Memory B cell (primary cell): ENCODE measurements around the gene OST4.
A peak's percentile ranks its signal among the peaks of the same experiment; 100 is the strongest.

Source experiments
- ATAC-seq: fragments of 150-1000 bp; cut with Tn5 transposase; 2 replicates; pipeline ENCODE4 v1.10.0; 2021; ENCODE audit warnings: low read depth, mild to moderate bottlenecking, moderate library complexity
- DNase-seq, 2 donors: peaks; one replicate each; pipeline ENCODE4 v3.0.0; 2022; ENCODE audit warnings: low spot score in 2 of 2
- H3K27ac Mint-ChIP-seq: one replicate; pipeline ENCODE4 v1.8.0; 2022; ENCODE audit warnings: mild to moderate bottlenecking, moderate library complexity, mixed read lengths
- H3K27me3 Mint-ChIP-seq: one replicate; pipeline ENCODE4 v1.8.0; 2022; ENCODE audit warnings: mixed read lengths
- H3K36me3 Mint-ChIP-seq: one replicate; pipeline ENCODE4 v1.8.0; 2022; ENCODE audit warnings: mild to moderate bottlenecking, mixed read lengths
- H3K4me1 Mint-ChIP-seq: one replicate; pipeline ENCODE4 v1.8.0; 2022; ENCODE audit warnings: mixed read lengths
- H3K4me3 Mint-ChIP-seq: one replicate; pipeline ENCODE4 v1.8.0; 2022; ENCODE audit warnings: mild to moderate bottlenecking, moderate library complexity, mixed read lengths
- H3K9me3 Mint-ChIP-seq: one replicate; pipeline ENCODE4 v1.8.0; 2022; ENCODE audit warnings: mixed read lengths

Gene OST4

GRCh38 chr2:27086724-27087593, 15.5 kb upstream of the OST4 start, which contains the start of gene KHK:
KHK (plus strand) TSS chr2:27086772; CDS start chr2:27087260, 488 bp downstream.
- Mint-ChIP-seq H3K9me3 (no peaks in the 10 kb centered on the region), H3K27ac (peak within 1 kb of the TSS; percentile 75), H3K36me3 (no peaks in the 10 kb centered on the region), H3K27me3 (no peaks in the 10 kb centered on the region), H3K4me3 (peak within 1 kb of the TSS; percentile 92), H3K4me1 (no peaks in the 10 kb centered on the region)
- no peak for ATAC-seq
- DNase-seq, result no peak

- Mint-ChIP-seq H3K27me3 (no peaks in the 10 kb centered on the region), H3K4me3 (peak overlapping the region; percentile 92), H3K27ac (peak overlapping the region; percentile 75), H3K36me3 (no peaks in the 10 kb centered on the region), H3K9me3 (no peaks in the 10 kb centered on the region), H3K4me1 (peaks cover 5% of the 10 kb centered on the region)
- DNase-seq (peak; percentile 100), ATAC-seq (peak; percentile 93)
Measured at GRCh38 chr2:27086090-27086723, 14.8 kb upstream of the OST4 start.

- H3K4me1 Mint-ChIP-seq, result peaks cover 11% of the 10 kb centered on the region
- no peak for ATAC-seq
Measured at GRCh38 chr2:27085673-27086089, 14.2 kb upstream of the OST4 start.

GRCh38 chr2:27085062-27085672, 13.7 kb upstream of the OST4 start:
- no peak overlapping the region for H3K27ac Mint-ChIP-seq
- no peak for DNase-seq
- H3K4me1 Mint-ChIP-seq, result peaks cover 12% of the 10 kb centered on the region
- no peaks in the 10 kb centered on the region for H3K27me3 Mint-ChIP-seq
- peak overlapping the region; percentile 92 for H3K4me3 Mint-ChIP-seq
- H3K36me3 Mint-ChIP-seq, result no peaks in the 10 kb centered on the region
- no peak for ATAC-seq
- no peaks in the 10 kb centered on the region for H3K9me3 Mint-ChIP-seq

More at GRCh38 chr2:27085673-27086089, 14.2 kb upstream of the OST4 start:
- Mint-ChIP-seq H3K36me3 (no peaks in the 10 kb centered on the region), H3K9me3 (no peaks in the 10 kb centered on the region), H3K4me3 (peak overlapping the region; percentile 92), H3K27me3 (no peaks in the 10 kb centered on the region), H3K27ac (peak overlapping the region; percentile 75)
- DNase-seq, result no peak

- no peaks in the 10 kb centered on the region for H3K9me3 Mint-ChIP-seq
- no peak for ATAC-seq
- no peak overlapping the region for H3K27ac Mint-ChIP-seq
- peaks cover 13% of the 10 kb centered on the region for H3K4me1 Mint-ChIP-seq
- H3K27me3 Mint-ChIP-seq, result no peaks in the 10 kb centered on the region
- no peak overlapping the region for H3K4me3 Mint-ChIP-seq
- H3K36me3 Mint-ChIP-seq, result no peaks in the 10 kb centered on the region
- DNase-seq, result no peak
Measured at GRCh38 chr2:27084297-27085061, 13.0 kb upstream of the OST4 start.

GRCh38 chr2:27083410-27084296, 12.2 kb upstream of the OST4 start:
- no peak for ATAC-seq
- Mint-ChIP-seq H3K27ac (no peak overlapping the region), H3K4me3 (no peak overlapping the region), H3K36me3 (no peaks in the 10 kb centered on the region), H3K9me3 (no peaks in the 10 kb centered on the region), H3K27me3 (no peaks in the 10 kb centered on the region), H3K4me1 (peaks cover 13% of the 10 kb centered on the region)
- no peak for DNase-seq

GRCh38 chr2:27082773-27083409, 11.4 kb upstream of the OST4 start:
- no peak for DNase-seq
- H3K4me3 Mint-ChIP-seq, result no peak overlapping the region
- ATAC-seq, result no peak
- no peak overlapping the region for H3K27ac Mint-ChIP-seq
- no peaks in the 10 kb centered on the region for H3K36me3 Mint-ChIP-seq
- no peaks in the 10 kb centered on the region for H3K9me3 Mint-ChIP-seq
- peaks cover 14% of the 10 kb centered on the region for H3K4me1 Mint-ChIP-seq
- peaks cover under 1% of the 10 kb centered on the region for H3K27me3 Mint-ChIP-seq

GRCh38 chr2:27081984-27082772, 10.7 kb upstream of the OST4 start:
- no peak overlapping the region for H3K4me3 Mint-ChIP-seq
- no peak for ATAC-seq
- H3K4me1 Mint-ChIP-seq, result peaks cover 20% of the 10 kb centered on the region
- no peaks in the 10 kb centered on the region for H3K36me3 Mint-ChIP-seq
- DNase-seq, result no peak
- H3K27ac Mint-ChIP-seq, result no peak overlapping the region
- H3K9me3 Mint-ChIP-seq, result no peaks in the 10 kb centered on the region
- H3K27me3 Mint-ChIP-seq, result peaks cover 2% of the 10 kb centered on the region

- H3K4me1 Mint-ChIP-seq, result peaks cover 27% of the 10 kb centered on the region
Measured at GRCh38 chr2:27080603-27080936, 9.1 kb upstream of the OST4 start.

GRCh38 chr2:27080140-27080469, 8.7 kb upstream of the OST4 start:
- Mint-ChIP-seq H3K9me3 (no peaks in the 10 kb centered on the region), H3K27ac (no peak overlapping the region), H3K36me3 (no peaks in the 10 kb centered on the region), H3K27me3 (peaks cover 2% of the 10 kb centered on the region), H3K4me1 (peaks cover 31% of the 10 kb centered on the region), H3K4me3 (peak overlapping the region; percentile 25)
- DNase-seq (no peak), ATAC-seq (no peak)

More at GRCh38 chr2:27080603-27080936, 9.1 kb upstream of the OST4 start:
- Mint-ChIP-seq H3K4me3 (peak overlapping the region; percentile 78), H3K27ac (no peak overlapping the region), H3K27me3 (peaks cover 2% of the 10 kb centered on the region), H3K36me3 (no peaks in the 10 kb centered on the region), H3K9me3 (no peaks in the 10 kb centered on the region)
- ATAC-seq, result no peak
- no peak for DNase-seq

GRCh38 chr2:27079233-27080139, 8.0 kb upstream of the OST4 start:
- Mint-ChIP-seq H3K9me3 (no peaks in the 10 kb centered on the region), H3K4me3 (no peak overlapping the region), H3K27ac (no peak overlapping the region), H3K4me1 (peaks cover 36% of the 10 kb centered on the region), H3K36me3 (no peaks in the 10 kb centered on the region), H3K27me3 (peaks cover 2% of the 10 kb centered on the region)
- no peak for DNase-seq
- no peak for ATAC-seq
